ENCODE data around the gene DUSP3. TPM values are rescaled to one million over a fixed set of nuclear protein-coding genes. Genes with fewer than 3 reads are reported as not detected.

DUSP3 gene
- total and polyA plus RNA-seq, 4 donors: 40.3 to 49.0 (median 41.5) TPM

DNA sequence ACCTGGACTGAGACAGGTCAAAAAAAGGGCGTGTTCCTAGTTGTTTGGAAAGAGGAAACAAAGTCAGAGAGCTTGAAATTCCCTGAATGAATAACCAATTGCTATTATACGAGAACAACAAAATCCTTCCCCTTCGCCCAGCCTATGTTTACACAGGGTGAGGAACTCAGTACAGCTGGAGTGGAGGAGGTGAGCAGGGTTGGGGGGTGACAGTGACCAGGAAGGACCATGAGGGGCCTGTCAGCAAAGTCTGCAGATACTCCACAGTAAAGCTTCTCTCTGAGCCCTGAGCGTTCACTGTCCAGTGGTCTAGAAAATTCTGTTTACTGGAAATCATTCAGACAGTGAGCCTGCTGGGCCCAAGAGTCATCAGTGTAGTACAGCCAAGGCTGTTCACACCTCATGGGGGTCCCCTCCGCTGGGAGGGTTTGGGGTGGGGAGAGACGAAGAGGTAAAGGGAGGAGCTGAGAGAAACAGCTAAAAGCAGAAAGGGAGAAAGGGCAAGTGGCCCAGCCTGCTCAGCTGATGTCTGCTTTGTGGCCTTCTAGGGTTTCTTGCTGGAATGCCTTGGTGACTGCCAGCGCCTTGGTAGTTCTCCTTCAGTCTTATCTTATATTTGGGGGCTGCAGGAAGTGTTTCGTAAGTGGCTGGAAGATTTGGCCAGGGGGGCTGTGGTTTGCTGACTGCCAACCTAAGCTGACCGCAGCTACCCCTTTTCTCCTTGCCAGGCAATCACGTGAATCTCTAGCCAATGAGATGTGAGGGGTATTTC, 5.7 kb downstream of the DUSP3 start:
- H3K4me1 ChIP-seq (ENCODE audit: control insufficient read depth, insufficient read depth, low read length): peaks cover 22% of the 10 kb centered on the region
- H3K4me3 ChIP-seq (ENCODE audit: low read depth, low read length): no peak overlapping the region
- WGBS (ENCODE audit: insufficient coverage): 86% methylated on average over 4 of the region's 10 CpGs
- no peak overlapping the region for H3K27ac ChIP-seq (ENCODE audit: low read depth, low read length)
- H3K9me3 ChIP-seq (ENCODE audit: control insufficient read depth, insufficient read depth, low read length): no peaks in the 10 kb centered on the region
- no peaks in the 10 kb centered on the region for H3K27me3 ChIP-seq (ENCODE audit: control insufficient read depth, insufficient read depth, low read length)
- no peak for DNase-seq (ENCODE audit: low read depth in 4 of 6, low spot score in 6 of 6)
- H3K36me3 ChIP-seq (ENCODE audit: control insufficient read depth, insufficient read depth, low read length): peaks cover 71% of the 10 kb centered on the region

DNA sequence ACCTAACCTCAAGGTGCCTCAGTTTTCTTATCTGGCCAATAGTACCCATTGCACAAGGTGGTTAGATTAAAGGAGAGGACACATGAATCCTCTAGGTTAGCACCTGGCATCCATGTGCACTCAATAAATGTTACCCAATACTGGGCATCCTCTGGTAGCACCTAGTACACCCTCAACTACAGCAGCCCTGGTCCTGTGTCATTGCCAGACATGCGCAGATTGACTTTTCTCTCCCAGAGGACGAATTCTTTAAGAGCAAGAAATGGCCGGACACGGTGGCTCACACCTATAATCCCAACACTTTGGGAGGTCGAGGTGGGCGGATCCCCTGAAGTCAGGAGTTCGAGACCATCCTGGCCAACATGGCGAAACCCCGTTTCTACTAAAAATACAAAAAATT, 7.3 kb downstream of the DUSP3 start:
- Histone ChIP-seq H3K27me3 (ENCODE audit: control insufficient read depth, insufficient read depth, low read length) (no peaks in the 10 kb centered on the region), H3K4me3 (ENCODE audit: low read depth, low read length) (no peak overlapping the region), H3K4me1 (ENCODE audit: control insufficient read depth, insufficient read depth, low read length) (peaks cover 7% of the 10 kb centered on the region), H3K27ac (ENCODE audit: low read depth, low read length) (no peak overlapping the region), H3K36me3 (ENCODE audit: control insufficient read depth, insufficient read depth, low read length) (peaks cover 71% of the 10 kb centered on the region), H3K9me3 (ENCODE audit: control insufficient read depth, insufficient read depth, low read length) (no peaks in the 10 kb centered on the region)
- 93% methylated on average over 4 of the region's 9 CpGs for WGBS (ENCODE audit: insufficient coverage)
- DNase-seq (ENCODE audit: low read depth in 4 of 6, low spot score in 6 of 6): no peak

DNA sequence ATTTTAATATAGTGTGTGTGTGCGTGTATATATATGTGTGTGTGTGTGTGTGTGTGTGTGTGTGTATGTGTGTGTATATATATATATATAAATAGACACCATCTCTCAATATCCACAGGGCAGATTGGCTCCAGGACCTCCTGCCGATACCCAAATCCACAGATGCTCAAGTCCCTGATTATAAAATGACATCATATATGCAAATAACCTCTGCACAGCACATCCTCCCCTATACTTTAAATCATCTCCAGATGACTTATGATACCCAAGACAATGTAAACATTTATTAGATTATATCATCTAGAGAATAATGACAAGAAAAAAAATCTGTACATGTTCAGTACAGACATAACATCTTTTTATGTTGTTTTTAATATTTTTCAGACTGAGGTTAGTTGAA, 7.8 kb downstream of the DUSP3 start:
- Histone ChIP-seq H3K9me3 (ENCODE audit: control insufficient read depth, insufficient read depth, low read length) (no peaks in the 10 kb centered on the region), H3K4me1 (ENCODE audit: control insufficient read depth, insufficient read depth, low read length) (peaks cover 4% of the 10 kb centered on the region), H3K27me3 (ENCODE audit: control insufficient read depth, insufficient read depth, low read length) (no peaks in the 10 kb centered on the region), H3K36me3 (ENCODE audit: control insufficient read depth, insufficient read depth, low read length) (peaks cover 66% of the 10 kb centered on the region), H3K4me3 (ENCODE audit: low read depth, low read length) (no peak overlapping the region), H3K27ac (ENCODE audit: low read depth, low read length) (no peak overlapping the region)
- DNase-seq (ENCODE audit: low read depth in 4 of 6, low spot score in 6 of 6): no peak
- WGBS (ENCODE audit: insufficient coverage): 83% methylated on average over 1 of the region's 2 CpGs

DNA sequence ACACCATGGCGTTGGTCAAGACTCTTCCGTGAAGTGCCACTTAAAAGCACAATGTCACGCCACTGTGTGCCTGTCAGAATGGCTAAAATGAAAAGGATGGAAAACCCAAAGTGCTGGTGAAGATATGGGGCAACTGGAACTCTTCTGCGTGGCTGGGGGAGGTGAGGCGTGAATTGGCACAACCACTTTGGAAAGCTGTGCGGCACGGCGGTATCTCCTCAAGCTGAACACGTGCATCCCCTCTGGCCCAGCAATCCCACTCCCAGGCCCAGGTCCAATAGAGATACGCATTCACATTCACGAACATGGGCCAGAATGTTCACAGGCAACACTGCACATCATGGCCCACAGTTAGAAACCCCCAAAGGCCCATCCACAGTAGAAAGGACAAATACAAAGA, 8.9 kb downstream of the DUSP3 start:
- no peak for DNase-seq (ENCODE audit: low read depth in 4 of 6, low spot score in 6 of 6)
- Histone ChIP-seq H3K4me3 (ENCODE audit: low read depth, low read length) (no peak overlapping the region), H3K9me3 (ENCODE audit: control insufficient read depth, insufficient read depth, low read length) (no peaks in the 10 kb centered on the region), H3K4me1 (ENCODE audit: control insufficient read depth, insufficient read depth, low read length) (peaks cover 4% of the 10 kb centered on the region), H3K36me3 (ENCODE audit: control insufficient read depth, insufficient read depth, low read length) (peaks cover 63% of the 10 kb centered on the region), H3K27ac (ENCODE audit: low read depth, low read length) (no peak overlapping the region), H3K27me3 (ENCODE audit: control insufficient read depth, insufficient read depth, low read length) (no peaks in the 10 kb centered on the region)
- 96% methylated on average over 11 of the region's 11 CpGs for WGBS (ENCODE audit: insufficient coverage)

DNA sequence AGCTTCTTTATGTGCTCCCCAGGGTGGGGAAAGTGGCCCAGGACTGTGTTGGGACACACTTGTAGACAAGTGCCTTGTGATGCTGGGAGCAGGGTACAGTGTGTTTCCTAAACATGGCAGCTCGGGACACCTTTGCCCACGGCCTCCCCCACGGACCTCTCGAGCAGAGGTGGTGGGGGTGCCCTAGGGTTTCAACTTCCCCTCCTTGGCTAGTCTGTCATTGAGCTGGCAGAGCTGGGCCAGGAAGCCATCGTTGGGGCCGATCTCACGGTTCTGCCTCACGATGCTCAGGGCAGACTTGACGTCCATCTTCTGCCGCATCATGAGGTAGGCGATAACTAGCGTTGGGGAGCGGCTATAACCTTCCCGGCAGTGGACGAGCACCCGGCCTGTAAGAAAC, 9.4 kb downstream of the DUSP3 start:
- H3K9me3 ChIP-seq (ENCODE audit: control insufficient read depth, insufficient read depth, low read length): no peaks in the 10 kb centered on the region
- no peak overlapping the region for H3K27ac ChIP-seq (ENCODE audit: low read depth, low read length)
- peaks cover 4% of the 10 kb centered on the region for H3K4me1 ChIP-seq (ENCODE audit: control insufficient read depth, insufficient read depth, low read length)
- no peak overlapping the region for H3K4me3 ChIP-seq (ENCODE audit: low read depth, low read length)
- H3K27me3 ChIP-seq (ENCODE audit: control insufficient read depth, insufficient read depth, low read length): no peaks in the 10 kb centered on the region
- 91% methylated on average over 16 of the region's 16 CpGs for WGBS (ENCODE audit: insufficient coverage)
- peaks cover 59% of the 10 kb centered on the region for H3K36me3 ChIP-seq (ENCODE audit: control insufficient read depth, insufficient read depth, low read length)
- no peak for DNase-seq (ENCODE audit: low read depth in 4 of 6, low spot score in 6 of 6)

DNA sequence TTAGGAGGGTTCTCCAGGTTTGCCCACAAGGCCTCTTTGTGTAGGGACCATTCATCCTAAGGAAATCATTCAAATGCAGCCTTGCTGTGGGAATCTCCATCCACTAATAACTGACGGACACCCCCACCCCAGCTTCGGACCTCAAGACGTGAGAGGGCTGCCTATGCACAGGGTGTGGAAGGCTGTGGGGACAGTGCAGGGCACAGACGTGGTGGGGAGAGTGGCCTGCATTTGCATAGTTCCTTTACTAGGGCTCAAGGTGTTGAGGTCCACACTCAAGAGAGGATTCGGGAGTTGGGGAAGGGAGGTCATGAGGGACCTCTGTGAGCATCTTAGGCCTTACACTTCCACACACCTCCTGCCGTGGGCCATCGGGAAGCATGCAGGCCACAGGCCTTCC, 9.8 kb downstream of the DUSP3 start:
- Histone ChIP-seq H3K27ac (ENCODE audit: low read depth, low read length) (no peak overlapping the region), H3K4me1 (ENCODE audit: control insufficient read depth, insufficient read depth, low read length) (peaks cover 4% of the 10 kb centered on the region), H3K36me3 (ENCODE audit: control insufficient read depth, insufficient read depth, low read length) (peaks cover 54% of the 10 kb centered on the region), H3K9me3 (ENCODE audit: control insufficient read depth, insufficient read depth, low read length) (no peaks in the 10 kb centered on the region), H3K27me3 (ENCODE audit: control insufficient read depth, insufficient read depth, low read length) (no peaks in the 10 kb centered on the region), H3K4me3 (ENCODE audit: low read depth, low read length) (no peak overlapping the region)
- DNase-seq (ENCODE audit: low read depth in 4 of 6, low spot score in 6 of 6): no peak
- 86% methylated on average over 4 of the region's 7 CpGs for WGBS (ENCODE audit: insufficient coverage)

DNA sequence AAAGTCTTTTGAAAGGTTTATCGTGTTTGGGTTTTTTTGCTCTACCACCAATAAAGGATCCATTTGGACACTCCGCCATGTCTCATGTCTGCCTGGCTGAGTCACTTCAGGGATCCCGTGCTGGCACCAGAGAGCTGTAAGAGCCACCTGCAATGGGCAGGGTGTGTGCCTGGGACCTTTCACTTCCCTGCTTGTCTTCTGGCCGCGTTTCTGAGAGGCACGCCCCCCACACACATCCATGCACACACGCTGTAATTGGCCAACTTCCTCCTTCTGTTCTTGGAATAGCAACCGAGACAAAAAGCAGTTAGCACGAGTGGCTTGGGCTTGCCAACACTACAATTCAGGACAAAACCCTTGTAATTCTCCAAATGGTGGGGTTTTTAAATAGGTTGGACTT, 10.4 kb downstream of the DUSP3 start:
- DNase-seq (ENCODE audit: low read depth in 4 of 6, low spot score in 6 of 6): no peak
- H3K9me3 ChIP-seq (ENCODE audit: control insufficient read depth, insufficient read depth, low read length): no peaks in the 10 kb centered on the region
- no peak overlapping the region for H3K27ac ChIP-seq (ENCODE audit: low read depth, low read length)
- 70% methylated on average over 1 of the region's 9 CpGs for whole genome bisulfite sequencing (ENCODE audit: insufficient coverage)
- H3K4me1 ChIP-seq (ENCODE audit: control insufficient read depth, insufficient read depth, low read length): peaks cover 4% of the 10 kb centered on the region
- H3K27me3 ChIP-seq (ENCODE audit: control insufficient read depth, insufficient read depth, low read length): no peaks in the 10 kb centered on the region
- no peak overlapping the region for H3K4me3 ChIP-seq (ENCODE audit: low read depth, low read length)
- peaks cover 48% of the 10 kb centered on the region for H3K36me3 ChIP-seq (ENCODE audit: control insufficient read depth, insufficient read depth, low read length)

DNA sequence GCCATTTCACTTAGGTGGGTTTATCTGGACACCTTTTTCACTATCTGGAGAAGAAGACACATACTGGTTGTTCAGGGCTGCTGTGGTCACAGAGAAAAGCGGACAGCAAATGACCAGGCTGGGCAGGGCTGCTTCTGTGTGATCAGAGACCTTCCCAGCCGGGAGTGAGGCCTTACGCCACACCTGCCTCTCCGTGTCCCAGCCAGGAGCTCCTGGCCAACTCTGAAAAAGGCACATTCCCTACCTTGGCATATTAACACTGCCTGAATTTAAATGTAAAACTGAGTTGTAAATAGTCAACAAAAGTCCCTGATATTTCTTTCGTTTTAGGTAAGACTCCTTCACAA, 11.1 kb downstream of the DUSP3 start:
- DNase-seq (ENCODE audit: low read depth in 4 of 6, low spot score in 6 of 6): no peak
- H3K27ac ChIP-seq (ENCODE audit: low read depth, low read length): no peak overlapping the region
- WGBS (ENCODE audit: insufficient coverage): 94% methylated on average over 2 of the region's 5 CpGs
- no peaks in the 10 kb centered on the region for H3K27me3 ChIP-seq (ENCODE audit: control insufficient read depth, insufficient read depth, low read length)
- H3K4me3 ChIP-seq (ENCODE audit: low read depth, low read length): no peak overlapping the region
- no peaks in the 10 kb centered on the region for H3K9me3 ChIP-seq (ENCODE audit: control insufficient read depth, insufficient read depth, low read length)
- peaks cover 4% of the 10 kb centered on the region for H3K4me1 ChIP-seq (ENCODE audit: control insufficient read depth, insufficient read depth, low read length)
- peaks cover 41% of the 10 kb centered on the region for H3K36me3 ChIP-seq (ENCODE audit: control insufficient read depth, insufficient read depth, low read length)

DNA sequence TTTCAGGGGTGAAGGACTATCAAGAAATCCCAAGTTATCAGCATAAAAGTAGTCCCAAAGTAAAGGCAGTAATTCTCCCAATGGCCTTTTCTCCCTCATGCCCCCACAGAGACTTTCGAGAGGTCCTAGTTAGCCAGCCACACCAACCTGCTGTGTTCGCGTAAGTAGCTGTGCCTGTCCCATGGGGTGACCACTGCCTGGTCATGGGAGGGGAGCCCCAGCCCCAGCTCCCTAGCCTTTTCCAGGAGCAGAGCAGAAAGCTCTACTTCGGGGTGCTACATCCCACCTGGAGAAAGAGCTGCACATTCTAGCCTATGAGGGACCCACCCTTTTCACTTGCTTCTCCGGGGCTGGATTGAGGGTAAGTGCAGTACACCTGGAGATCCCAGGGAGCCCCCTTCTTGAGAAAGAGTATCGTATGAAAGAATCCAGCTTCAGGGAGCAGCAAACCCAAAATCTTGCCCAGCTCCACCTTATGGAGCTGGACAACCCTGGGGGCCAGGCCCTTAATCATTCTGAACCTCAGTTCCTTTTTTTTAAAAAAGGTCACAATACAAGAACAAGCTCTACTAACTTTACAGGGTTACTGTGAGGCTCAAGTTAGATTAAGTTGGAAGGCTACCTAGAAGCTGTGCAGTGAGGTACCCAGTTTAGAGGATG, 11.6 kb downstream of the DUSP3 start:
- WGBS (ENCODE audit: insufficient coverage): 87% methylated on average over 3 of the region's 6 CpGs
- peaks cover 4% of the 10 kb centered on the region for H3K4me1 ChIP-seq (ENCODE audit: control insufficient read depth, insufficient read depth, low read length)
- H3K4me3 ChIP-seq (ENCODE audit: low read depth, low read length): no peak overlapping the region
- no peak overlapping the region for H3K27ac ChIP-seq (ENCODE audit: low read depth, low read length)
- no peaks in the 10 kb centered on the region for H3K27me3 ChIP-seq (ENCODE audit: control insufficient read depth, insufficient read depth, low read length)
- peaks cover 36% of the 10 kb centered on the region for H3K36me3 ChIP-seq (ENCODE audit: control insufficient read depth, insufficient read depth, low read length)
- no peaks in the 10 kb centered on the region for H3K9me3 ChIP-seq (ENCODE audit: control insufficient read depth, insufficient read depth, low read length)
- no peak for DNase-seq (ENCODE audit: low read depth in 4 of 6, low spot score in 6 of 6)

Measured in spinal cord (tissue), 10 donors.